Measurements from ENCODE around the gene BRWD1. TPM values are rescaled to one million over a fixed set of nuclear protein-coding genes. Genes with fewer than 3 reads are reported as not detected.

Gene BRWD1
- total RNA-seq, 1 experiment from 2014 or later = 53.3 TPM

DNA sequence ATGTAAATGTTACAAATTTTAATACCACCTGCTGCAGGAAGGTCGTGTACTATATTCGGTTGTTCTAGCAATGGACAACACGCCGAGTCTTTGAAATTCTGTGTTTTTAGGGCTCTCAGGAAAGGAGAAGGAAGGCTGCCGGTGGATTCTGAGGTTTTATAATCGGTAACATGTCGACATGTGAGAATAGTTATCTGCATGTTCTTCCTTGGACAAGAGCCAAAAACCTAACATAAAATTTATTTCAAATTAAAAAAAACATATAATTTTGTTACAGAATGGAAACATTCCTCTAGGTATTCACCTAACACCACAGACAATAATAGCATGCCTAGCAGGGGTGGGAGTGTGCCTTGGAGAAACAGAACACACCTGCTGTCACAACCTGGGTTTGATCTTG lies 135.0 kb downstream of the BRWD1 start:
- ATAC-seq (no peak), DNase-seq (ENCODE audit: low spot score) (no peak)
- Mint-ChIP-seq H3K4me3 (no peak overlapping the region), H3K27ac (no peak overlapping the region), H3K27me3 (ENCODE audit: low read depth) (no peaks in the 10 kb centered on the region), H3K4me1 (peaks cover 13% of the 10 kb centered on the region), H3K36me3 (peaks cover 42% of the 10 kb centered on the region), H3K9me3 (no peaks in the 10 kb centered on the region)
- CTCF ChIA-PET = no interaction called here
- TF ChIP-seq HMGA2 (CRISPR knock-in tag; IDR thresholded peaks at IDR 0.05) (no peak), ZNF396 (CRISPR knock-in tag; IDR thresholded peaks at IDR 0.05; ENCODE audit: borderline replicate concordance) (no peak), ZNF423 (CRISPR knock-in tag; IDR thresholded peaks at IDR 0.05) (no peak), EMX1 (CRISPR knock-in tag; IDR thresholded peaks at IDR 0.05) (no peak), FOXK1 (CRISPR knock-in tag; IDR thresholded peaks at IDR 0.05) (no peak), ATF6 (CRISPR knock-in tag; IDR thresholded peaks at IDR 0.05) (no peak), NR1H2 (CRISPR knock-in tag; IDR thresholded peaks at IDR 0.05) (no peak), TCF7 (CRISPR knock-in tag; IDR thresholded peaks at IDR 0.05; ENCODE audit: low read depth) (no peak), ELF4 (CRISPR knock-in tag; IDR thresholded peaks at IDR 0.05; ENCODE audit: low read depth) (no peak), HMGXB4 (CRISPR knock-in tag; IDR thresholded peaks at IDR 0.05) (no peak), IRF2 (CRISPR knock-in tag; IDR thresholded peaks at IDR 0.05; ENCODE audit: borderline replicate concordance, low read depth) (no peak), NFE2L1 (CRISPR knock-in tag; IDR thresholded peaks at IDR 0.05) (no peak)
- POLR2A ChIA-PET = interaction anchor here (0.5 kb wide), 1 partner anchor 377 kb away, joined by 4 read pairs; no protein-coding TSS in a partner anchor

DNA sequence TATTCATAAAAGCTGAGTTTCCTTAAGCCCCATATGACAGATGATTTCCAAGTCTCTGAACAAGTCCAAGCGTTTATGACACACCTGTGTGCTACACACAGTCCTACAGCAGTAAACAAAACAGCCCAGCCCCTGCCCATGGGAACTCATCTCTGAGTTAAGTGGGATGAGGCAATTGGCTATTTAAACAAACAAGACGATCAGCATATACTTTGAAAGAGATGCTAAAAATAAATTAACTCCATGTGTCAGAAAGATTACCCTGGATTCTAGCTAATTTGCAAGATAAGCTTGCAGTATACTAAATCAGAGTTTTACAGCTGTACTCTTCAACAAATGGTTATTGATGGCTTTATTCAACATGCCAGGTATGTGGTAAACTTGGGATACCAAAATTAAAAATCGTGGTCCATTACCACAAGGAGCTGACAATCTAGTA lies 137.1 kb downstream of the BRWD1 start:
- ATAC-seq = no peak
- CTCF ChIA-PET = interaction anchor here (1.0 to 1.8 kb wide), 3 partner anchors 23 to 708 kb away, joined by 3 to 5 read pairs (median 3); no protein-coding TSS in a partner anchor
- TF ChIP-seq, protein P1, sequence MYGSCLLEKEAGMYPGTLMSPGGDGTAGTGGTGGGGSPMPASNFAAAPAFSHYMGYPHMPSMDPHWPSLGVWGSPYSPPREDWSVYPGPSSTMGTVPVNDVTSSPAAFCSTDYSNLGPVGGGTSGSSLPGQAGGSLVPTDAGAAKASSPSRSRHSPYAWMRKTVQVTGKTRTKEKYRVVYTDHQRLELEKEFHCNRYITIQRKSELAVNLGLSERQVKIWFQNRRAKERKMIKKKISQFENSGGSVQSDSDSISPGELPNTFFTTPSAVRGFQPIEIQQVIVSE (CRISPR knock-in tag; IDR thresholded peaks at IDR 0.05; ENCODE audit: borderline replicate concordance) = no peak
- no peak for TF ChIP-seq GTF2I (CRISPR knock-in tag; conservative IDR thresholded peaks at IDR 0.05)
- TF ChIP-seq, protein P2, sequence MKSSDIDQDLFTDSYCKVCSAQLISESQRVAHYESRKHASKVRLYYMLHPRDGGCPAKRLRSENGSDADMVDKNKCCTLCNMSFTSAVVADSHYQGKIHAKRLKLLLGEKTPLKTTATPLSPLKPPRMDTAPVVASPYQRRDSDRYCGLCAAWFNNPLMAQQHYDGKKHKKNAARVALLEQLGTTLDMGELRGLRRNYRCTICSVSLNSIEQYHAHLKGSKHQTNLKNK (CRISPR knock-in tag; IDR thresholded peaks at IDR 0.05) = no peak
- TF ChIP-seq, protein P3, sequence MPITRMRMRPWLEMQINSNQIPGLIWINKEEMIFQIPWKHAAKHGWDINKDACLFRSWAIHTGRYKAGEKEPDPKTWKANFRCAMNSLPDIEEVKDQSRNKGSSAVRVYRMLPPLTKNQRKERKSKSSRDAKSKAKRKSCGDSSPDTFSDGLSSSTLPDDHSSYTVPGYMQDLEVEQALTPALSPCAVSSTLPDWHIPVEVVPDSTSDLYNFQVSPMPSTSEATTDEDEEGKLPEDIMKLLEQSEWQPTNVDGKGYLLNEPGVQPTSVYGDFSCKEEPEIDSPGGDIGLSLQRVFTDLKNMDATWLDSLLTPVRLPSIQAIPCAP (CRISPR knock-in tag; IDR thresholded peaks at IDR 0.05) = no peak
- no peak for TF ChIP-seq ZNF423 (CRISPR knock-in tag; IDR thresholded peaks at IDR 0.05)
- TF ChIP-seq CREM (CRISPR knock-in tag; IDR thresholded peaks at IDR 0.05) = no peak
- no peak for TF ChIP-seq ZBTB21 (CRISPR knock-in tag; IDR thresholded peaks at IDR 0.05; ENCODE audit: borderline replicate concordance)
- no peak for TF ChIP-seq JAZF1 (CRISPR knock-in tag; IDR thresholded peaks at IDR 0.05)

More for the DNA sequence above, 137.1 kb downstream of the BRWD1 start:
- Mint-ChIP-seq H3K27me3 (ENCODE audit: low read depth) (no peaks in the 10 kb centered on the region), H3K4me3 (no peak overlapping the region), H3K36me3 (peaks cover 55% of the 10 kb centered on the region), H3K9me3 (no peaks in the 10 kb centered on the region), H3K4me1 (no peaks in the 10 kb centered on the region; the same call in 1 of the 2 replicates), H3K27ac (peak overlapping the region; percentile 31; the same call in 1 of the 2 replicates)
- DNase-seq (ENCODE audit: low spot score) = no peak
- POLR2A ChIA-PET = no interaction called here

Data from WTC11 (cell line).